Muscle of arm (tissue), 14 donors: Measurements from ENCODE around the gene TESK1. TPM values are rescaled to one million over a fixed set of nuclear protein-coding genes. Genes with fewer than 3 reads are reported as not detected.

Experiments
- DNase-seq: peaks from one replicate; pipeline ENCODE4 v3.0.0-alpha.2; 2013
- long read RNA-seq, 11 donors: transcript quantifications; one replicate each; lab custom pipeline, GENCODE V29; 2026
- polyA plus RNA-seq, 12 donors: library from polyadenylated mRNA; unstranded; fragments of 120-200 nt; gene quantifications; one replicate each; pipeline ENCODE4 v1.2.1, GENCODE V29; 2013; ENCODE audit not compliant: insufficient read length in 12 of 12

Gene TESK1, protein sequence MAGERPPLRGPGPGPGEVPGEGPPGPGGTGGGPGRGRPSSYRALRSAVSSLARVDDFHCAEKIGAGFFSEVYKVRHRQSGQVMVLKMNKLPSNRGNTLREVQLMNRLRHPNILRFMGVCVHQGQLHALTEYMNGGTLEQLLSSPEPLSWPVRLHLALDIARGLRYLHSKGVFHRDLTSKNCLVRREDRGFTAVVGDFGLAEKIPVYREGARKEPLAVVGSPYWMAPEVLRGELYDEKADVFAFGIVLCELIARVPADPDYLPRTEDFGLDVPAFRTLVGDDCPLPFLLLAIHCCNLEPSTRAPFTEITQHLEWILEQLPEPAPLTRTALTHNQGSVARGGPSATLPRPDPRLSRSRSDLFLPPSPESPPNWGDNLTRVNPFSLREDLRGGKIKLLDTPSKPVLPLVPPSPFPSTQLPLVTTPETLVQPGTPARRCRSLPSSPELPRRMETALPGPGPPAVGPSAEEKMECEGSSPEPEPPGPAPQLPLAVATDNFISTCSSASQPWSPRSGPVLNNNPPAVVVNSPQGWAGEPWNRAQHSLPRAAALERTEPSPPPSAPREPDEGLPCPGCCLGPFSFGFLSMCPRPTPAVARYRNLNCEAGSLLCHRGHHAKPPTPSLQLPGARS
- polyA plus RNA-seq = 10 to 100 TPM in 11 of 12 donors, not detected in 1; 27.1 to 42.8 (median 33.8) TPM
- long read RNA-seq, donor 1, transcript TESK1-201 (10 exons, 2,421 nt) = major isoform, 11 of 44 reads
- long read RNA-seq, donor 1, partial matches to known transcripts = 31 of 44 reads
- long read RNA-seq, donor 1, other reads (novel, unspliced or antisense) = 0 of 44 reads
- long read RNA-seq, donor 2, transcript TESK1-201 (10 exons, 2,421 nt) = major isoform, 6 of 22 reads
- long read RNA-seq, donor 2, partial matches to known transcripts = 15 of 22 reads
- long read RNA-seq, donor 2, other reads (novel, unspliced or antisense) = 0 of 22 reads
- long read RNA-seq, donor 3, transcript TESK1-201 (10 exons, 2,421 nt) = major isoform, 5 of 10 reads
- long read RNA-seq, donor 3, partial matches to known transcripts = 5 of 10 reads
- long read RNA-seq, donor 3, other reads (novel, unspliced or antisense) = 0 of 10 reads
- long read RNA-seq, donor 4, partial matches to known transcripts = 0 of 2 reads
- long read RNA-seq, donor 4, other reads (novel, unspliced or antisense) = 0 of 2 reads
- long read RNA-seq, donor 5 = 0 reads
- long read RNA-seq, donor 6, partial matches to known transcripts = 7 of 10 reads
- long read RNA-seq, donor 6, other reads (novel, unspliced or antisense) = 0 of 10 reads
- long read RNA-seq, donor 7, transcript TESK1-201 (10 exons, 2,421 nt) = major isoform, 5 of 6 reads
- long read RNA-seq, donor 7, partial matches to known transcripts = 0 of 6 reads
- long read RNA-seq, donor 7, other reads (novel, unspliced or antisense) = 0 of 6 reads
- long read RNA-seq, donor 8, transcript TESK1-201 (10 exons, 2,421 nt) = major isoform, 13 of 14 reads
- long read RNA-seq, donor 8, partial matches to known transcripts = 0 of 14 reads
- long read RNA-seq, donor 8, other reads (novel, unspliced or antisense) = 0 of 14 reads
- long read RNA-seq, donor 9, partial matches to known transcripts = 0 of 3 reads
- long read RNA-seq, donor 9, other reads (novel, unspliced or antisense) = 0 of 3 reads
- long read RNA-seq, donor 10, transcript TESK1-201 (10 exons, 2,421 nt) = major isoform, 8 of 8 reads
- long read RNA-seq, donor 10, partial matches to known transcripts = 0 of 8 reads
- long read RNA-seq, donor 10, other reads (novel, unspliced or antisense) = 0 of 8 reads
- long read RNA-seq, donor 11, transcript TESK1-201 (10 exons, 2,421 nt) = major isoform, 10 of 10 reads
- long read RNA-seq, donor 11, partial matches to known transcripts = 0 of 10 reads
- long read RNA-seq, donor 11, other reads (novel, unspliced or antisense) = 0 of 10 reads

DNA sequence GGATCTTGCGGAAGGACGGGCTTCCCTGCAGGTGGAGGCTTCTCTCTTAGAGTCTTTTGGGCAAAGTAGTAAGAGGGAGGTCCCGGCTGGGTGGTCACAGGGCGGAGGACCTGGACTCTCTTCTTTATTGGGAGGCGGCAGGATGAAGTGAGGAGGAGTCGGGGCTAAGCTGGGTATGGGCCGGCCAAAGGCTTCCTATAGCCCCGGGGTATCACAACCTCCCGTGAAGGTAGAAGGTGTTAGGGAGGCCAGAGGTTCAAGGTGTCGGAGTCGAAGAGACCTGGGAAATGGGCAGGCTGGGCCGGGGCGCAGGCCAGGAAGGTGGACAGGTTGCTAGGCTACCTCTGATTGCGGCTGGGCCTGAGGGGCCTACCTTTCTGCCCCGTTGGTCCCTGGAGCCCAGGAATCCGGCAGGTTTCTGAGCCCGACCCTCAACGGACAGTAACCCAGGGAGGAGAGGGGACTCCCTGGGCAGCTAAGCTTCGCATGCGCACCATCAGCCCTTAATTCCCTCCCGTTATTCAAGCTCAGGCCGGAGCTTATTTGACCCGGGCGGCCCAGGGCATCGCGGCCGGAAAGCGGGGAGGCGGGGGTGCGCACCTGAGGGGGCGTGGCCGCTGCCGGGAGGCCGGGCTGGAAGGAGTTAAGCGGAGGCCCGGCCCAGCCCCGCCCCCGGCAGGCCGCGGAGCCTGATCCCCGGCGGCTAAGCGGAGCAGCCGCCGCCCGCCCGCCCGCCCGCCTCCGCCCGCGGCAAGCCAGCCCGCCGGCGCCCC, at the start of gene TESK1:
TESK1 (plus strand) TSS at position 685 of the 773 bp plus-strand sequence. CDS start 358 bp downstream, outside the sequence.
- peak; percentile 51 for DNase-seq

- no peak for DNase-seq
These were observed 49.2 kb upstream of the TESK1 start for GRCh38 chr9:35555881-35556280.

GRCh38 chr9:35556776-35557175, 48.3 kb upstream of the TESK1 start:
- no peak for DNase-seq

DNA sequence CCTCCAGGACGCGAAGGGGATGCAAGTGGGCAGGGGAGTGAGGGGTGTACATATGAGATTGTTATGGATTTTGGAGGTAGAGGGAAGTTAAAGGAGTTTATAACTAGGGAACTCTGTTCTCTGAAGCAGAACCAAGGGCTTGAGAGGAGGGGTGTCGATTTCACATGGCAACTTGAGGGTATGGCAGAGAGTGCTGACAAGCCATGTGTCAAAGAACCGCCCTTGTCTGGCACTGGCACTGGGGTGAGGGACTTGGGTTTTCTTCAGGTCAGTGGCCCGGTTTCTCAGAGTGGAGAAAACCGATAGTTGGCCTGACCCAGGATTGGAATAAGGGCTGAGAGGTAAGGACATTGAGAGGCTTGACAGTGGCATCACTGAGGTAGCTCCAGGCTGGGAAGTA, 47.7 kb upstream of the TESK1 start:
- DNase-seq = no peak

GRCh38 chr9:35558185-35558584, 46.9 kb upstream of the TESK1 start:
- DNase-seq = no peak

DNA sequence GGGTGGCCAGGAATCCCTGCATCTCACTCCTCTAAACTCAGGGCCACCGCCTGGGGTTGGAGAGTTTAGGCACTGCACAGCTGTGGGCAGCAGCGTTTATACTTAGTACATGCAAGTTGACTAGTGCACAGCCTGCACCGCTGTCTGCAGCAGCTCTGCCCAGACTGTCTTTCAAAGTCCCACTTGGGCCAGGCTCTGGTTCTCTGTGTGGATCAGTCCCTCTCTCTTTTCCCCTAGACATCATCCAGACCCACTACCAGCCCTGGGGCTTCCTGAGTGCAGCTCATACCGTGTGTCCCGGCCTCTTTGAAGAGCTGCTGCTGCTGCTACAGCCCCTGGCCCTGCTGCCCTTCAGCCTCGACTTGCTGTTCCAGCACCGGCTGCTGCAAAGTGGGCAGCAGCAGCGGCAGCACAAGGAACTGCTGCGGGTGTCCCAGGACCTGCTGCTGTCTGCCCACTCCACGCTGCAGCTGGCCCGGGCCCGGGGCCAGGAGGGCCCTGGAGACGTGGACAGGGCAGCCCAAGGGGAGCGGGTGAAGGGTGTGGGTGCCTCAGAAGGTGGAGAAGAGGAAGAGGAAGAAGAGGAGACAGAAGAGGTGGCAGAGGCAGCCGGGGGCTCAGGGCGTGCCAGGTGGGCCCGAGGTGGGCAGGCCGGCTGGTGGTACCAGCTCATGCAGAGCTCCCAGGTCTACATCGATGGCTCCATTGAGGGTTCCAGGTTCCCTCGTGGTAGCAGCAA, 45.1 kb upstream of the TESK1 start:
- no peak for DNase-seq

DNA sequence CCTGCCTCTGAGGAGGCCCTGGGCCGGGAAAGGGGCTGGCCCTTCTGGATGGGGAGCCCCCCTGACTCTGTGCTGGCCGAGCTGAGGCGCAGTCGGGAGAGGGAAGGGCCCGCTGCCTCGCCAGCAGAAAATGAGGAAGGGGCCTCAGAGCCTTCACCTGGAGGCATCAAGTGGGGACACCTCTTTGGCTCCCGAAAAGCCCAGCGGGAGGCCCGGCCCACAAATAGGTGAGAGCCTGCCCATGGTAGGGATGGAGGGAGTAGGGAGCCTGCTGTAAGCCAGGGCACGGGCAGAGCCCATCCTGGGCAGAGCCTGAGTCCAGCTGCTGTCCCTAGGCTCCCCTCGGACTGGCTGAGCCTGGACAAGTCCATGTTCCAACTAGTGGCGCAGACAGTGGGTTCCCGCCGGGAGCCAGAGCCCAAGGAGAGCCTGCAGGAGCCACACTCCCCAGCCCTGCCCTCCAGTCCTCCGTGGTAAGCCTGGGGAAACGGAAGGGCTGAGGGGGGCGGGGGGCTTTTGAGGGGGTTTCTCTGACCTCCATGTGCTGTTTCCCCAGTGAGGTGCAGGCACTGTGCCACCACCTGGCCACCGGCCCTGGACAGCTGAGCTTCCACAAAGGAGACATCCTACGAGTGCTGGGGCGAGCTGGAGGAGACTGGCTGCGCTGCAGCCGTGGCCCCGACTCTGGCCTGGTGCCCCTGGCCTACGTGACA, 44.3 kb upstream of the TESK1 start:
- DNase-seq = no peak

- no peak for DNase-seq
These were observed 43.4 kb upstream of the TESK1 start for GRCh38 chr9:35561468-35562261.

DNA sequence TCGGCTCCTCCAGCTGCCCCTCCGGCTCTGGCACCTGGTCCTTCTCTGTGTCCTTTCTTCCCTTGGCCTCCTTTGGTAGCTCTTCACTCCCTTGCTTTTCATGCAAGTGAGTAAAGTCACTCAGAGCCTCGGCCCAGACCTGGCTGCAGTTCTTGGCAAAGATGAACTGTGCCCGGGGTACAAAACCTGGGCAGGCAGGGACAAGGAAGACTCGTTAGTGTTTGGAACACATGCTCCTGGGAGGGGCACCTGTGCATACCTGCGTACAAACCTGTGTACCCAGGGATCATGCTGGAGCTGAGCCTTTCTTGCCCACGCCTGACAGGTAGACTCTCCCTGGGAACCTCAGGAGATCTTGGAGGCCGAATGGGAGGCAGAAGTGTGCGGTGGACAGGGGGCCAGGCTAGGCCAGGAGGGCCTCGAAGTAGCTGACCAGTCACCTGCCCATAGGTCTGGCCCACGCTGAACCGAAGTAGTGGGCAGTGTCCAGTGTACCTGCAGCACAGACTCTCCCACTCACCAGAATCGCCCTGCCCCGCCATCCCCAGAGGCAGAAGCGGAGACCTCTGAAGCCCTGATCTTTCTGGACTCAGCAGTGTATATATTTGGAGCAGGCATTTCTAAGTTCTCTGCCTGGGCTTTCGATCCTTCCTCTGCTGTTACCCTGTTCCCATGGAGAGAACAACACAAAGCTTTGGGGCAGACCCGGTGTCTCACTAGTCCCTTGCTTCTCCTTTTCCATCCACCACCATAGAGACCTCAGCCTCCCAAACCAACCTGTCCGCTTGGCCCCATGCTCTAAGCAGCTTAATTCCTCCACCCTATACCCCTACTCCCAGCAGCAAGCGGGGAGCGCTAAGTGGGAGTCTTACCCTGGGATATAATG, 41.9 kb upstream of the TESK1 start:
- no peak for DNase-seq

- no peak for DNase-seq
These were observed 41.3 kb upstream of the TESK1 start for GRCh38 chr9:35563791-35564197.

DNA sequence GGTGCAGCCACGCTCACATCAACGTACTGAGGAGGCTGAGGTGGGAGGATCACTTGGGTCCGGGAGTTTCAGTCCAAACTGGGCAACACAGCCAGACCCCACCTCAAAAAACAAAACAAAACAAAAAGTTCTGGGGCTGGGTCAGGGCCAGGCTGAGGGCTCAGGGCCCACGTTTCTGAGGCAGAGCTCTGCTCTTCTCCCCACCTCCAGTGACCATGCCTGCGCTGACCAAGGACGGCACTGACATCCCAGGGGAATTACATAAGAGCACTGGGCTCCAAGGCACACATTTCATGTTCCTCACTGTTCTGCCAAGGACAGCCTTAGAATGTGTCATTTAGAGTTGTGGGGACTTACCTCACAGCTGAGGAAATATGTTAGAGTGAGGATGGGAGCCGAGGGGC, 40.4 kb upstream of the TESK1 start:
- DNase-seq = no peak

DNA sequence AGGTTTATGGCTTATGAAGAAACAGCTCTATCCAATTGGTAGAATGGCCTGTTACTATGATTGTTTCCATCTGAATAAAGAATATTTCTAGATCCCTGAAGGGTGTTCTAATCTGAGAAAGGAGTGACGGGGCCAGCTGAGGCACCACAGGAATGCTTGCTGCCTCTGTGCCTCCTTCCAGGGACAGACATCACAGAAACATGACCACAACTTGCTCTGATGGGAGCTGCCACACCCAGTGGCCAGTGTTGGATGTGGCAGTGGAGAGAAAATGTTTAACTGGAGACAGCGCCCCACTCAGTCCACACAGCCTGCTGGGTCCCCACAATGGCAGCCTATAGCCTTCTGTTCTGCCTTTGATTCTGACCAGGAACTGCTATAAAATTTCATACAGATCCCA, 38.6 kb upstream of the TESK1 start:
- DNase-seq = no peak

GRCh38 chr9:35568196-35568595, 36.9 kb upstream of the TESK1 start:
- DNase-seq = no peak

GRCh38 chr9:35569206-35569605, 35.9 kb upstream of the TESK1 start:
- DNase-seq = no peak

GRCh38 chr9:35570709-35571504, 34.2 kb upstream of the TESK1 start:
- no peak for DNase-seq
